GM23248 (cell line): ENCODE measurements around the gene CNIH3. TPM values are rescaled to one million over a fixed set of nuclear protein-coding genes. Genes with fewer than 3 reads are reported as not detected.

Source experiments
- DNase-seq: peaks from one replicate; pipeline ENCODE4 v3.0.0-alpha.2; 2015
- H2AFZ ChIP-seq: fragments of 200-600 bp; sonication (generic); 2 replicates; pipeline ENCODE4 v1.6.1; 2016; ENCODE audit warnings: antibody characterized with exemption
- H3F3A ChIP-seq: fragments of 200-600 bp; sonication (generic); 2 replicates; pipeline ENCODE4 v1.6.1; 2016; ENCODE audit warnings: mild to moderate bottlenecking, antibody characterized with exemption, mixed run types; ENCODE audit not compliant: insufficient read depth
- H3K27ac ChIP-seq: fragments of 200-600 bp; sonication (generic); 2 replicates; pipeline ENCODE4 v1.5.1; 2016; ENCODE audit warnings: mild to moderate bottlenecking
- H3K27me3 ChIP-seq: fragments of 200-600 bp; sonication (generic); replicated peaks from 2 replicates; pipeline ENCODE4 v1.6.1; 2016; ENCODE audit warnings: mild to moderate bottlenecking; ENCODE audit not compliant: insufficient read depth
- H3K36me3 ChIP-seq: fragments of 200-600 bp; sonication (generic); 2 replicates; pipeline ENCODE4 v1.6.1; 2016; ENCODE audit warnings: low read depth, mild to moderate bottlenecking
- H3K4me1 ChIP-seq: fragments of 200-600 bp; sonication (generic); 2 replicates; pipeline ENCODE4 v1.6.1; 2016; ENCODE audit warnings: mild to moderate bottlenecking; ENCODE audit not compliant: insufficient read depth
- H3K4me2 ChIP-seq: fragments of 200-600 bp; sonication (generic); one replicate; pipeline ENCODE4 v1.6.1; 2016; ENCODE audit warnings: mild to moderate bottlenecking; ENCODE audit not compliant: unreplicated experiment
- H3K4me3 ChIP-seq: fragments of 200-600 bp; sonication (generic); 2 replicates; pipeline ENCODE4 v1.5.1; 2016; ENCODE audit warnings: mild to moderate bottlenecking
- H3K79me2 ChIP-seq: fragments of 200-600 bp; sonication (generic); 2 replicates; pipeline ENCODE4 v1.6.1; 2016; ENCODE audit warnings: mild to moderate bottlenecking; ENCODE audit not compliant: insufficient read depth
- H3K9ac ChIP-seq: fragments of 200-600 bp; sonication (generic); 2 replicates; pipeline ENCODE4 v1.6.1; 2016; ENCODE audit warnings: mild to moderate bottlenecking
- H3K9me2 ChIP-seq: fragments of 200-600 bp; sonication (generic); 2 replicates; pipeline ENCODE4 v1.6.1; 2016; ENCODE audit warnings: mixed run types, mild to moderate bottlenecking, moderate library complexity; ENCODE audit not compliant: insufficient read depth
- H3K9me3 ChIP-seq: fragments of 200-600 bp; sonication (generic); one replicate; pipeline ENCODE4 v1.6.1; 2017; ENCODE audit warnings: low read depth
- H4K20me1 ChIP-seq: fragments of 200-600 bp; sonication (generic); 2 replicates; pipeline ENCODE4 v1.6.0; 2016; ENCODE audit not compliant: insufficient read depth
- EZH2 ChIP-seq: fragments of 200-600 bp; sonication (generic); IDR thresholded peaks from 2 replicates; pipeline ENCODE4 v1.6.1; 2018; ENCODE audit warnings: antibody characterized with exemption, mild to moderate bottlenecking; ENCODE audit not compliant: insufficient read depth, poor library complexity, severe bottlenecking
- EZH2phosphoT487 ChIP-seq: fragments of 200-600 bp; sonication (generic); IDR thresholded peaks from 2 replicates; pipeline ENCODE4 v1.6.1; 2018; ENCODE audit warnings: antibody characterized with exemption, moderate library complexity, mild to moderate bottlenecking, low read depth; ENCODE audit not compliant: insufficient read depth
- WGBS, 2 experiments: methylation state at CpG; one replicate each; pipeline ENCODE4 v1.1.6; 2015 to 2017; ENCODE audit warnings: low lambda C conversion rate in 2 of 2, low coverage in 1 of 2; ENCODE audit errors: missing lambda C conversion rate in 2 of 2; 5-methylcytosine and 5-hydroxymethylcytosine counted together
- in situ Hi-C: fragments of 300-500 bp; cut with MboI; formaldehyde crosslinking; loops from 2 replicates; pipeline ENCODE4 v1.15.0; 2020
- polyA plus RNA-seq: library from polyadenylated mRNA; unstranded; fragments of >200 nt; fragmentation: Nextera tagmentation; extraction: Ambion mirVana; gene quantifications from 2 replicates; pipeline ENCODE4 v1.2.1, GENCODE V29; 2016
- total RNA-seq: library from RNA; depleted of rRNA; stranded (reverse); fragments of >200 nt; shearing (Covaris generic); gene quantifications from 2 replicates; pipeline ENCODE4 v1.2.3, GENCODE V29; 2014

The CNIH3 gene
- total and polyA plus RNA-seq, 2 experiments from 2014 or later: 4.7 to 6.4 TPM

DNA sequence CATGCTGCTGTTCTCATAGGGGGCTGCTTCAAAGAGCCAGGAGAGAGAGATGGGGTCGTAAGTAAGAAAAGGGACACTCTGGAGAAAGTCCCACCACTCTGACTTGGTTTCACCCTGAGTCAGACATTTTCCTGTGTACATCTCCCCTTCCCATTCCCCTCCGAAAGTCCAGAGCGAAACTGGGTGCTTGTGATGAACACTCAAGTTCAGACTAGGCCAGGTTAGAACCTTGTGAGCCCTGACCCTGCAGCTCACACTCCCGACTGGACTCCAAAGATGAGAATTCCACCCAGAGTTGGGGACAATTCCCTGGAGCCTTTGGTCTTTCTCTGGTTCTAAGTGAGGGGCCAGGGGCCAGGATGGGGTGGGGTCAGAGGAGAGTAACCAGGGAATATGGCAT, 139.5 kb downstream of the CNIH3 start:
- no peak overlapping the region for H2AFZ ChIP-seq
- no peaks in the 10 kb centered on the region for H3K4me1 ChIP-seq
- no peak overlapping the region for H3K27ac ChIP-seq
- no peak overlapping the region for H3K9ac ChIP-seq
- no peaks in the 10 kb centered on the region for H3K27me3 ChIP-seq
- no peaks in the 10 kb centered on the region for H3K9me3 ChIP-seq
- no peak overlapping the region for H3K4me3 ChIP-seq
- TF ChIP-seq EZH2phosphoT487: no peak
- no peak for TF ChIP-seq EZH2
- H3K9me2 ChIP-seq: no peaks in the 10 kb centered on the region
- no peak for DNase-seq
- 92 to 96% methylated on average over 4 of the region's 4 CpGs for WGBS, 2 experiments
- no peaks in the 10 kb centered on the region for H3F3A ChIP-seq
- in situ Hi-C loops: no loop called here
- no peak overlapping the region for H3K4me2 ChIP-seq
- no peaks in the 10 kb centered on the region for H3K36me3 ChIP-seq
- H3K79me2 ChIP-seq: no peaks in the 10 kb centered on the region
- H4K20me1 ChIP-seq: no peaks in the 10 kb centered on the region

DNA sequence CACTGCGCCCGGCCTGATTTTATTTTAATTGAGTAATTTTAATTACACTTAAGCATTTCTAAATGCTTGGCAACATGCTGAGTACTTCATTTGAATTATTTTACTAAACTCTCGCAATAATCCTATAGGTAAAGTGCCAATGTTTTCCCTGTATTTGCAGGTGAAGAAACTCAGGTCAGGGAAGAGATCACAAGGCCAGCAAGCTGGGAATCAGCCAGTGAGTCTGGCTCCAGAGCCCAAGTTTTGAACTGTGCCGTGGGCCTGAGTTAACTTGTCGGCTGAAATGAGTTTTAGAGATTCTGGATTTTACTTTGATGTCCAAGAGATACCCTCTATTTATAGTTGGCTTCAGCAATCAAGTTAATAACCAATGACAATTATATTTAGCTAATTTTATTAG, 141.4 kb downstream of the CNIH3 start:
- Histone ChIP-seq H3K4me1 (no peaks in the 10 kb centered on the region), H3F3A (no peaks in the 10 kb centered on the region), H3K4me3 (no peak overlapping the region), H3K27me3 (no peaks in the 10 kb centered on the region), H3K9ac (no peak overlapping the region), H4K20me1 (no peaks in the 10 kb centered on the region), H3K9me3 (no peaks in the 10 kb centered on the region), H2AFZ (no peak overlapping the region), H3K79me2 (no peaks in the 10 kb centered on the region), H3K4me2 (no peak overlapping the region), H3K9me2 (no peaks in the 10 kb centered on the region), H3K36me3 (no peaks in the 10 kb centered on the region), H3K27ac (no peak overlapping the region)
- in situ Hi-C loops: no loop called here
- TF ChIP-seq EZH2phosphoT487 (no peak), EZH2 (no peak)
- DNase-seq: no peak
- WGBS, 2 experiments: 84 to 86% methylated on average over 5 of the region's 5 CpGs

DNA sequence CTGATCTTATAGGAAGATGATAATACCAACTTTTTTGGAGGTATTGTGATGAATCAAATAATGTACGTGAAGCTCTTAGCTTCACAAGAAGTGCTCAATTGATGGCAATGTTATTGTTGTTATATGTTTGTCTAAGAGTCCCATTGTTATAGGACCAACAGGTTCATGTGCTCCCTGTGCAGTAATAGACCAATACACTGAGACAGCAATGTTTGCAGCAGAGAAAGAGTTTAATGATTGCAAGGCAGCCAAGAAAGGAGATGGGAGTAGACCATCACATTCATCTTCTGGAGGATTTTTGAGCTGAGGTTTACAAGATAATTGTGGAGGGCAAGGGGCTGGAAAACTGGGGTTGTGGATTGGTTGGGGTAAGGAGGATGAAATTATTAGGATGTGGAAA, 143.0 kb downstream of the CNIH3 start:
- Histone ChIP-seq H4K20me1 (no peaks in the 10 kb centered on the region), H3K9me3 (no peaks in the 10 kb centered on the region), H3K9ac (no peak overlapping the region), H3K36me3 (no peaks in the 10 kb centered on the region), H3K4me2 (no peak overlapping the region), H3K27ac (no peak overlapping the region), H3F3A (no peaks in the 10 kb centered on the region), H3K79me2 (no peaks in the 10 kb centered on the region), H3K9me2 (no peaks in the 10 kb centered on the region), H3K27me3 (no peaks in the 10 kb centered on the region), H3K4me3 (no peak overlapping the region), H2AFZ (no peak overlapping the region), H3K4me1 (no peaks in the 10 kb centered on the region)
- TF ChIP-seq EZH2: no peak
- TF ChIP-seq EZH2phosphoT487: no peak
- in situ Hi-C loops: no loop called here
- 86 to 100% methylated on average over 1 of the region's 1 CpG for WGBS, 2 experiments
- no peak for DNase-seq

DNA sequence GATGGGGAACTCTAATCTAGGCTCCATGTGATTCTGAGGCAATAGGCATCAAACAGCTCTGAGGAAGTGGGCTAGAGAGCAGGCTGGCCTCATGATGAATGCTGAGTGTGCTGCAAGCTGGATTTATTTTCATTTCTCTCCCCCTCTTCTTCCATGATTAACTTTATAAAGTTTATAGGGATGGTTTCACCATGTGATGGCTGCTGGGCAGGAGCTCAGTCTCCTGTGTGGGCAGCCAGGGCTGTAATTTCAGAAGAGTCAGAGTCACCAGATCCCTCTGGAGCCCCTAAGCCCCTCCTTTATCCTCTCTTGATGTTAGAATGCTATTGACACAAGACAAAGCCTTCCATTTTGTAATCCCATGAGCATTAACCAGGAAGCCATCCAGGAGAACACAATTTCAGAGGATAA, 143.6 kb downstream of the CNIH3 start:
- Histone ChIP-seq H3K4me2 (no peak overlapping the region), H3K9me3 (no peaks in the 10 kb centered on the region), H3K36me3 (no peaks in the 10 kb centered on the region), H3K27ac (no peak overlapping the region), H3F3A (no peaks in the 10 kb centered on the region), H3K4me1 (no peaks in the 10 kb centered on the region), H3K9me2 (no peaks in the 10 kb centered on the region), H4K20me1 (no peaks in the 10 kb centered on the region), H3K27me3 (no peaks in the 10 kb centered on the region), H2AFZ (no peak overlapping the region), H3K9ac (no peak overlapping the region), H3K4me3 (no peak overlapping the region), H3K79me2 (no peaks in the 10 kb centered on the region)
- no peak for TF ChIP-seq EZH2phosphoT487
- TF ChIP-seq EZH2: no peak
- in situ Hi-C loops: no loop called here
- no peak for DNase-seq

DNA sequence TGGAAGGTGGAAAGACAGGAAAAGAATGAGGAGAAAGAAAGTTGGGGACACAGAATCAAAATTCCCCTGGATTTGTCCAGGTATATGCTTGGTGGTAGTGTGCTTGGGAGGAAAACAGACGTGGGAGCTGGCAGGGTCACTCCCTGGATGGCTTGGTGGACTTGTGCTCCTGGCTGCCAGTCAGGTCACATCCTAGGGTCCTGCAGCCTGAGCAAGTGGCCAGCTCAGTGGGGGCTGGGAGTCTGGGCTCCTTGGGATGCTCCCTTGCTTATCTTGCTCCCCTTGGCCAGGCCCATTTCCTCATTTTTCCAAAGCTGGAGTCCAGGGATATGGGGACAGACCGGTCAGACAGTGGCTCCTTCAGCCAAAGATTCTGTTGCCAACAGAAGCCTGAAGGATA, 144.0 kb downstream of the CNIH3 start:
- Histone ChIP-seq H3K9me2 (no peaks in the 10 kb centered on the region), H4K20me1 (no peaks in the 10 kb centered on the region), H3K4me2 (no peak overlapping the region), H3K9ac (no peak overlapping the region), H3K27me3 (no peaks in the 10 kb centered on the region), H3K79me2 (no peaks in the 10 kb centered on the region), H3K27ac (no peak overlapping the region), H2AFZ (no peak overlapping the region), H3K4me3 (no peak overlapping the region), H3F3A (no peaks in the 10 kb centered on the region), H3K9me3 (no peaks in the 10 kb centered on the region), H3K4me1 (no peaks in the 10 kb centered on the region), H3K36me3 (no peaks in the 10 kb centered on the region)
- in situ Hi-C loops: no loop called here
- TF ChIP-seq EZH2phosphoT487 (no peak), EZH2 (no peak)
- WGBS, 2 experiments: 18 to 28% methylated on average over 2 of the region's 2 CpGs
- DNase-seq: no peak
